ENCODE data around the gene MSMP. TPM values are rescaled to one million over a fixed set of nuclear protein-coding genes. Genes with fewer than 3 reads are reported as not detected.

The MSMP gene
- total RNA-seq, 1 experiment from 2014 or later: not detected

Other genes with a start within 250 kb of the MSMP start
- gene TESK1, start 149.0 kb downstream of the MSMP start, total RNA-seq (2014; rRNA removed; shearing (Covaris generic)): 11.3 and 15.1 TPM in 2 replicates
- 0.12 and 0.48 TPM in 2 replicates for gene CD72, start 135.9 kb downstream of the MSMP start, total RNA-seq (2014; rRNA removed; shearing (Covaris generic))
- not detected in 2 replicates for gene SIT1, start 103.3 kb downstream of the MSMP start, total RNA-seq (2014; rRNA removed; shearing (Covaris generic))
- gene RMRP, start 96.3 kb downstream of the MSMP start, total RNA-seq (2014; rRNA removed; shearing (Covaris generic)): 1,768 and 6,657 TPM in 2 replicates
- 5.7 and 12.6 TPM in 2 replicates for gene CCDC107, start 96.0 kb downstream of the MSMP start, total RNA-seq (2014; rRNA removed; shearing (Covaris generic))
- gene ARHGEF39, start 89.1 kb downstream of the MSMP start, total RNA-seq (2014; rRNA removed; shearing (Covaris generic)): 2.5 and 3.6 TPM in 2 replicates
- not detected in 2 replicates for gene CA9, start 80.3 kb downstream of the MSMP start, total RNA-seq (2014; rRNA removed; shearing (Covaris generic))
- 423 and 447 TPM in 2 replicates for gene TPM2, start 64.4 kb downstream of the MSMP start, total RNA-seq (2014; rRNA removed; shearing (Covaris generic))
- gene TLN1, start 22.1 kb downstream of the MSMP start, total RNA-seq (2014; rRNA removed; shearing (Covaris generic)): 139 and 155 TPM in 2 replicates
- 76.5 and 103 TPM in 2 replicates for gene CREB3, start 21.6 kb downstream of the MSMP start, total RNA-seq (2014; rRNA removed; shearing (Covaris generic))
- 12.2 and 15.0 TPM in 2 replicates for gene GBA2, start 5.0 kb downstream of the MSMP start, total RNA-seq (2014; rRNA removed; shearing (Covaris generic))
- gene RGP1, start 5.0 kb downstream of the MSMP start, total RNA-seq (2014; rRNA removed; shearing (Covaris generic)): 10.4 and 16.1 TPM in 2 replicates
- gene NPR2, start 37.3 kb upstream of the MSMP start, total RNA-seq (2014; rRNA removed; shearing (Covaris generic)): 1.9 and 2.1 TPM in 2 replicates
- 0.21 and 0.29 TPM in 2 replicates for gene SPAG8, start 58.0 kb upstream of the MSMP start, total RNA-seq (2014; rRNA removed; shearing (Covaris generic))
- 36.3 and 49.2 TPM in 2 replicates for gene HINT2, start 60.8 kb upstream of the MSMP start, total RNA-seq (2014; rRNA removed; shearing (Covaris generic))
- not detected in 2 replicates for gene FAM221B, start 74.5 kb upstream of the MSMP start, total RNA-seq (2014; rRNA removed; shearing (Covaris generic))
- 1.6 and 2.7 TPM in 2 replicates for gene TMEM8B, start 75.0 kb upstream of the MSMP start, total RNA-seq (2014; rRNA removed; shearing (Covaris generic))
- gene OR13J1, start 116.1 kb upstream of the MSMP start, total RNA-seq (2014; rRNA removed; shearing (Covaris generic)): not detected in 2 replicates
- gene HRCT1, start 151.9 kb upstream of the MSMP start, total RNA-seq (2014; rRNA removed; shearing (Covaris generic)): 1.0 TPM in 1 of 2 replicates, not detected in the other
- gene SPAAR, start 155.2 kb upstream of the MSMP start, total RNA-seq (2014; rRNA removed; shearing (Covaris generic)): 0.31 TPM in 1 of 2 replicates, not detected in the other
- not detected in 2 replicates for gene OR2S2, start 203.9 kb upstream of the MSMP start, total RNA-seq (2014; rRNA removed; shearing (Covaris generic))